ENCODE measurements around the gene ADARB1. TPM values are rescaled to one million over a fixed set of nuclear protein-coding genes. Genes with fewer than 3 reads are reported as not detected.
A peak's percentile ranks its signal among the peaks of the same experiment; 100 is the strongest.

The ADARB1 gene
- total and polyA plus RNA-seq, 2 of the 4 experiments (the other 2 are of a cell fraction), result 39.8 to 47.3 TPM

DNA sequence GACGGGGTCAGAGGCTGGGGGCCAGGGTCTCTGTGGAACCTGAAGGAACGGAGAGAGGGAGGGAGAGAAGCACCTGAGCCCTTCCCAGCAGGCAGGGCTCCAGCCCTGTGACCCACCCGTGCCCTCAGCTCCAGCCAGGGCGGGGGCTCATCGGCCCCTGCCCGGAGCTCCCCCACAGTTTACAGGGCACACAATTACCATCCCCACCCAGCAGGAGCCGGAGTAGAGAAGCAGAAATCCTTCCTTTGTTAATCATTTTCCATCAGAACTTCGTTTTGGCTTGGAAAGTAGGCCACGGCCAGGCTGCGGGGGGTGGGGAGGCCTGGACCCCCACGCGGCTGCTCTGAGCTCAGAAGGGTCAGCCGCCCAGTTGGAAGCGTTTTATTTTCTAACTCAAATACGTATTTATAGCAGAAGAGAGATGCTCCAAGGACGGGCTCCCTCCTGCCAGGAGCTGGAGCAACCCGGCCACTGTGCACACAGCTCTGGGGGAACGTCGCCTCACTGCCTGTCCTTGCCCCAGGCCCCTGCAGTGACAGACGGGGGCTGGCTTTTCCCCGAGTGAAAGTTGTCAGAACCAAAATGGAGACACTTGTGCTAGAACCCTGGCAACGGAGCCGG, 42.7 kb upstream of the ADARB1 start:
- H3K36me3 ChIP-seq (ENCODE audit: control insufficient read depth, insufficient read depth, low read length), result no peaks in the 10 kb centered on the region
- no peak overlapping the region for H3K14ac ChIP-seq (replicated peaks; ENCODE audit: low read depth, low read length)
- BruUV-seq (replicated peaks), result no TSS peak
- H2BK5ac ChIP-seq (ENCODE audit: low read depth, low read length, poor library complexity, severe bottlenecking), result no peak overlapping the region
- no peaks in the 10 kb centered on the region for H4K20me1 ChIP-seq (ENCODE audit: insufficient read depth, low read length)
- H2AFZ ChIP-seq (replicated peaks; ENCODE audit: low read length, poor library complexity), result no peak overlapping the region
- no peak overlapping the region for H3K23ac ChIP-seq (ENCODE audit: low read depth, low read length)
- H3K9me1 ChIP-seq (ENCODE audit: insufficient read depth, low read length), result peaks cover 5% of the 10 kb centered on the region; the same call in 1 of the 2 replicates
- no peak for DNase-seq
- intact Hi-C loops (cut with micrococcal nuclease) (no loop called here), in situ Hi-C loops (cut with MboI; ENCODE audit: low sequenced_read_pairs) (no loop called here), dilution Hi-C loops (cut with HindIII; ENCODE audit: low sequenced_read_pairs, unreplicated experiment) (no loop called here)
- no peak overlapping the region for H3K56ac ChIP-seq (ENCODE audit: extremely low read depth, insufficient read depth, low read length)
- H3K27me3 ChIP-seq (ENCODE audit: control insufficient read depth, insufficient read depth, low read length), result no peaks in the 10 kb centered on the region; the same call in 1 of the 2 replicates
- ChIA-PET CTCF (no interaction called here), POLR2A (ENCODE audit: unreplicated experiment) (no interaction called here)
- peak overlapping the region; percentile 91; the same call in 1 of the 2 replicates for H2AK5ac ChIP-seq (ENCODE audit: low read depth, low read length)
- no peak for TF ChIP-seq MXI1 (IDR thresholded peaks at IDR 0.05; ENCODE audit: borderline replicate concordance, low read depth, low read length)
- no peak for TF ChIP-seq RCOR1 (IDR thresholded peaks at IDR 0.05; ENCODE audit: insufficient replicate concordance, low read length)
- no peak for TF ChIP-seq BHLHE40 (IDR thresholded peaks at IDR 0.05; ENCODE audit: low read depth, low read length)
- TF ChIP-seq MAFK (IDR thresholded peaks at IDR 0.05; ENCODE audit: low read depth, low read length), result no peak
- TF ChIP-seq, protein P1, sequence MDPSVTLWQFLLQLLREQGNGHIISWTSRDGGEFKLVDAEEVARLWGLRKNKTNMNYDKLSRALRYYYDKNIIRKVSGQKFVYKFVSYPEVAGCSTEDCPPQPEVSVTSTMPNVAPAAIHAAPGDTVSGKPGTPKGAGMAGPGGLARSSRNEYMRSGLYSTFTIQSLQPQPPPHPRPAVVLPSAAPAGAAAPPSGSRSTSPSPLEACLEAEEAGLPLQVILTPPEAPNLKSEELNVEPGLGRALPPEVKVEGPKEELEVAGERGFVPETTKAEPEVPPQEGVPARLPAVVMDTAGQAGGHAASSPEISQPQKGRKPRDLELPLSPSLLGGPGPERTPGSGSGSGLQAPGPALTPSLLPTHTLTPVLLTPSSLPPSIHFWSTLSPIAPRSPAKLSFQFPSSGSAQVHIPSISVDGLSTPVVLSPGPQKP (IDR thresholded peaks at IDR 0.05; ENCODE audit: borderline replicate concordance, low read depth, low read length), result no peak
- no peak for TF ChIP-seq FOS (IDR thresholded peaks at IDR 0.05; ENCODE audit: low read depth, low read length)
- no peak for TF ChIP-seq CHD1 (IDR thresholded peaks at IDR 0.05; ENCODE audit: low read depth, low read length)
- TF ChIP-seq RAD21 (IDR thresholded peaks at IDR 0.05; ENCODE audit: low read length), result no peak
- TF ChIP-seq CEBPB (IDR thresholded peaks at IDR 0.05; ENCODE audit: low read depth, low read length), result no peak
- TF ChIP-seq RFX5 (IDR thresholded peaks at IDR 0.05; ENCODE audit: low read depth, low read length), result no peak
- no peak for TF ChIP-seq NFE2L2 (IDR thresholded peaks at IDR 0.05; ENCODE audit: low read depth, low read length)
- TF ChIP-seq, protein P2, sequence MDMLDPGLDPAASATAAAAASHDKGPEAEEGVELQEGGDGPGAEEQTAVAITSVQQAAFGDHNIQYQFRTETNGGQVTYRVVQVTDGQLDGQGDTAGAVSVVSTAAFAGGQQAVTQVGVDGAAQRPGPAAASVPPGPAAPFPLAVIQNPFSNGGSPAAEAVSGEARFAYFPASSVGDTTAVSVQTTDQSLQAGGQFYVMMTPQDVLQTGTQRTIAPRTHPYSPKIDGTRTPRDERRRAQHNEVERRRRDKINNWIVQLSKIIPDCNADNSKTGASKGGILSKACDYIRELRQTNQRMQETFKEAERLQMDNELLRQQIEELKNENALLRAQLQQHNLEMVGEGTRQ (IDR thresholded peaks at IDR 0.05; ENCODE audit: low read depth, low read length), result no peak
- no peak for TF ChIP-seq MAZ (IDR thresholded peaks at IDR 0.05; ENCODE audit: borderline replicate concordance, low read depth, low read length)
- no peak for TF ChIP-seq SMC3 (IDR thresholded peaks at IDR 0.05; ENCODE audit: low read depth, low read length)
- peaks cover 3% of the 10 kb centered on the region; the same call in 1 of the 2 replicates for H3K9me3 ChIP-seq (ENCODE audit: control insufficient read depth, insufficient read depth, low read length)
- no peak overlapping the region for H4K8ac ChIP-seq (ENCODE audit: low read depth in 2 of 2, low read length in 2 of 2)
- H2BK15ac ChIP-seq (ENCODE audit: low read depth, low read length), result no peak overlapping the region
- H4K5ac ChIP-seq (ENCODE audit: low read depth, low read length), result no peak overlapping the region
- no peak overlapping the region for H2AK9ac ChIP-seq (replicated peaks; ENCODE audit: low read depth, low read length, poor library complexity)
- H3K4me2 ChIP-seq (ENCODE audit: low read depth, low read length), result no peak overlapping the region
- H3K4me1 ChIP-seq (ENCODE audit: control insufficient read depth, insufficient read depth, low read length), result peaks cover 19% of the 10 kb centered on the region
- no peak overlapping the region for H3K27ac ChIP-seq (ENCODE audit: insufficient read depth, low read length)
- no peak overlapping the region for H3K4me3 ChIP-seq (ENCODE audit: insufficient read depth, low read depth, low read length)
- no peak overlapping the region for H3K9ac ChIP-seq (ENCODE audit: low read depth, low read length)
- H2BK20ac ChIP-seq (ENCODE audit: low read depth, low read length), result no peak overlapping the region
- H3K4ac ChIP-seq (ENCODE audit: low read depth, low read length), result no peak overlapping the region; the same call in 1 of the 2 replicates
- H3K18ac ChIP-seq (ENCODE audit: low read depth, low read length), result no peak overlapping the region
- no peaks in the 10 kb centered on the region; a peak in 1 of 4 replicates for H3K79me1 ChIP-seq (ENCODE audit: low read depth in 1 of 2, low read length in 2 of 2)
- ATAC-seq (ENCODE audit: low read depth), result no peak
- H4K91ac ChIP-seq (ENCODE audit: insufficient read depth, low read depth, low read length), result peak overlapping the region; percentile 65; the same call in 1 of the 2 replicates
- H2BK120ac ChIP-seq (ENCODE audit: low read depth, low read length), result no peak overlapping the region
- 91% methylated on average over 9 of the region's 23 CpGs; no CpG with 5 or more reads in 1 of the 2 experiments for WGBS, 2 experiments (ENCODE audit: extremely low coverage in 2 of 2, insufficient read length in 1 of 2)

Data from IMR-90 (cell line).